Spleen (tissue), 11 donors: ENCODE results near the gene ZNF469. TPM values are rescaled to one million over a fixed set of nuclear protein-coding genes. Genes with fewer than 3 reads are reported as not detected.

Experiments
- DNase-seq: peaks from one replicate; pipeline ENCODE4 v3.0.0-alpha.2; 2020
- H3K27ac ChIP-seq, 8 donors: fragments of 200-600 bp; sonication (generic) in 7 of 8; 1 replicate in 4 of 8; 2 replicates in 4 of 8; pipeline versions ENCODE4 v1.5.0 to v1.8.0; 2016 to 2021; ENCODE audit warnings: inconsistent platforms in 4 of 8, mild to moderate bottlenecking in 4 of 8, moderate library complexity in 1 of 8
- H3K27me3 ChIP-seq, 7 donors: fragments of 200-600 bp; sonication (generic) in 6 of 7; replicated peaks in 1 of 7; 1 replicate in 4 of 7; 2 replicates in 3 of 7; pipeline versions ENCODE4 v1.5.0 to v1.8.0; 2016 to 2021; ENCODE audit warnings: inconsistent platforms in 3 of 7, mild to moderate bottlenecking in 1 of 7
- H3K36me3 ChIP-seq, 6 donors: fragments of 200-600 bp; sonication (generic) in 5 of 6; 1 replicate in 4 of 6; 2 replicates in 2 of 6; pipeline versions ENCODE4 v1.5.0 to v1.8.0; 2016 to 2021; ENCODE audit warnings: inconsistent platforms in 2 of 6
- H3K4me1 ChIP-seq, 6 donors: fragments of 200-600 bp; sonication (generic) in 5 of 6; 1 replicate in 3 of 6; 2 replicates in 3 of 6; pipeline versions ENCODE4 v1.5.0 to v1.8.0; 2016 to 2021; ENCODE audit warnings: inconsistent platforms in 3 of 6
- H3K4me3 ChIP-seq, 8 donors: fragments of 200-600 bp; sonication (generic) in 7 of 8; 1 replicate in 4 of 8; 2 replicates in 4 of 8; pipeline versions ENCODE4 v1.5.0 to v1.8.0; 2016 to 2021; ENCODE audit warnings: inconsistent platforms in 4 of 8, mild to moderate bottlenecking in 4 of 8, moderate library complexity in 2 of 8
- H3K9me3 ChIP-seq, 8 donors: fragments of 200-600 bp; sonication (generic) in 7 of 8; 1 replicate in 4 of 8; 2 replicates in 4 of 8; pipeline versions ENCODE4 v1.5.0 to v1.8.0; 2016 to 2021; ENCODE audit warnings: inconsistent platforms in 4 of 8
- CTCF ChIP-seq, 11 experiments: fragments of 200-600 bp in 7 of 11; fragments of 450-650 bp in 4 of 11; sonication (generic) in 4 of 11; IDR thresholded peaks in 8 of 11; conservative IDR thresholded peaks in 3 of 11; 1 replicate in 7 of 11; 2 replicates in 4 of 11; pipeline versions ENCODE4 v1.4.0 to v1.8.0; 2016 to 2021; ENCODE audit warnings: antibody characterized with exemption in 11 of 11, inconsistent platforms in 4 of 11, mild to moderate bottlenecking in 1 of 11
- POLR2A ChIP-seq, 3 donors: fragments of 450-650 bp; IDR thresholded peaks; one replicate each; pipeline ENCODE4 v1.5.1; 2017; ENCODE audit warnings: antibody characterized with exemption in 3 of 3, mild to moderate bottlenecking in 1 of 3
- POLR2AphosphoS5 ChIP-seq, 3 donors: sonication (generic); formaldehyde crosslinking; IDR thresholded peaks; one replicate each; pipeline ENCODE4 v1.5.1; 2017; ENCODE audit warnings: antibody characterized with exemption in 3 of 3
- WGBS, 5 donors: extraction: QIAGEN DNeasy Blood & Tissue Kit in 3 of 5; methylation state at CpG; one replicate each; pipeline versions ENCODE4 v1.1.5 to v1.1.7; 2013 to 2018; 5-methylcytosine and 5-hydroxymethylcytosine counted together
- intact Hi-C: fragments of 100-400 bp; cut with DNase I; formaldehyde crosslinking; loops from one replicate; pipeline ENCODE4 v1.15.0; 2023; ENCODE audit warnings: low total_unique reads
- polyA plus RNA-seq, 3 donors: library from polyadenylated mRNA; stranded (reverse); fragments of 200-250 nt; gene quantifications; one replicate each; pipeline ENCODE4 v1.2.1, GENCODE V29; 2013
- total RNA-seq, 7 donors: library from RNA; depleted of rRNA in 3 of 7; stranded (reverse); fragments of >200 nt in 3 of 7; fragmentation: NEBNext Ultra II Directional in 4 of 7; extraction: Animal tissue kit (Norgen Biotek cat#: 25700) in 4 of 7; gene quantifications; one replicate each; pipeline versions ENCODE4 v1.1.0 to v1.2.1, GENCODE V29; 2016 to 2021
- donor health status: healthy with polysubstance abuse.
- donor health status: DM: no; HTN: no; CAD: no; lungs with moderate emphysema.
- donor health status: DM: no; HTN: no; CAD: no.
- donor health status: Bipolar disorder and iron deficiency.
- donor health status: healthy.
- donor health status: DM: no; HTN: no; CAD: no.
- donor health status: DM: yes; HTN: yes; CAD: no.

ZNF469 gene
- total and polyA plus RNA-seq, 10 donors, result 0.27 to 8.0 (median 3.3) TPM

GRCh38 chr16:88385831-88386815 is 3.4 kb downstream of the ZNF469 start:
- H3K27ac ChIP-seq, result no peak overlapping the region
- intact Hi-C loops, result no loop called here
- H3K4me3 ChIP-seq, result no peak overlapping the region
- no peaks in the 10 kb centered on the region for H3K9me3 ChIP-seq
- peaks cover 0 to 96% (median 30%) of the 10 kb centered on the region in 7 donors for H3K27me3 ChIP-seq
- TF ChIP-seq POLR2A (IDR thresholded peaks at IDR 0.05) (no peak), POLR2AphosphoS5 (IDR thresholded peaks at IDR 0.05) (no peak), CTCF (IDR thresholded peaks at IDR 0.05 in 8 of 11, conservative IDR thresholded peaks at IDR 0.05 in 3 of 11) (no peak)
- 88 to 94% (median 90%) methylated on average over 31 of the region's 31 CpGs for WGBS, 5 donors
- DNase-seq, result peak; percentile 33
- peaks cover 7 to 18% (median 13%) of the 10 kb centered on the region in 6 donors for H3K4me1 ChIP-seq
- no peaks in the 10 kb centered on the region for H3K36me3 ChIP-seq

GRCh38 chr16:88387180-88387765 is 4.5 kb downstream of the ZNF469 start:
- Histone ChIP-seq H3K4me3 (no peak overlapping the region), H3K9me3 (no peaks in the 10 kb centered on the region), H3K27ac (no peak overlapping the region), H3K27me3 (peaks cover 0 to 93% (median 23%) of the 10 kb centered on the region in 7 donors), H3K36me3 (no peaks in the 10 kb centered on the region), H3K4me1 (peaks cover 7 to 18% (median 13%) of the 10 kb centered on the region in 6 donors)
- DNase-seq, result no peak
- 56 to 80% (median 72%) methylated on average over 5 to 29 of the region's 29 CpGs for WGBS, 5 donors
- intact Hi-C loops, result no loop called here
- no peak for TF ChIP-seq POLR2AphosphoS5 (IDR thresholded peaks at IDR 0.05)
- no peak for TF ChIP-seq CTCF (IDR thresholded peaks at IDR 0.05 in 8 of 11, conservative IDR thresholded peaks at IDR 0.05 in 3 of 11)
- TF ChIP-seq POLR2A (IDR thresholded peaks at IDR 0.05), result no peak

- 75 to 92% (median 80%) methylated on average over 18 to 27 of the region's 27 CpGs for WGBS, 5 donors
- no peak overlapping the region for H3K27ac ChIP-seq
- no peak for TF ChIP-seq POLR2A (IDR thresholded peaks at IDR 0.05)
- no peak for TF ChIP-seq CTCF (IDR thresholded peaks at IDR 0.05 in 8 of 11, conservative IDR thresholded peaks at IDR 0.05 in 3 of 11)
- TF ChIP-seq POLR2AphosphoS5 (IDR thresholded peaks at IDR 0.05), result no peak
- H3K4me1 ChIP-seq, result peaks cover 4 to 16% (median 12%) of the 10 kb centered on the region in 6 donors
- H3K9me3 ChIP-seq, result no peaks in the 10 kb centered on the region
- H3K4me3 ChIP-seq, result no peak overlapping the region
- peaks cover 0 to 93% (median 21%) of the 10 kb centered on the region in 7 donors for H3K27me3 ChIP-seq
- H3K36me3 ChIP-seq, result no peaks in the 10 kb centered on the region
- DNase-seq, result no peak
- intact Hi-C loops, result no loop called here
Observed at GRCh38 chr16:88387941-88388627, 5.3 kb downstream of the ZNF469 start.
